ENCODE results near the gene TNS3.
"Not testable (repeated sequence)": the region's sequence is repeated elsewhere in the genome, so short reads cannot be mapped to it uniquely, and the experiment has no call there.

Gene TNS3

GRCh38 chr7:47591655-47592572 lies 10.0 kb upstream of the TNS3 start:
- no peak overlapping the region for H3K4me3 ChIP-seq (ENCODE audit: low read depth, low read length)
- peak; percentile 63 for DNase-seq (ENCODE audit: low read depth)
- no peak for TF ChIP-seq CTCF (conservative IDR thresholded peaks at IDR 0.05; ENCODE audit: low read depth, low read length)

GRCh38 chr7:47591089-47591654 lies 9.3 kb upstream of the TNS3 start:
- no peak overlapping the region for H3K4me3 ChIP-seq (ENCODE audit: low read depth, low read length)
- no peak for TF ChIP-seq CTCF (conservative IDR thresholded peaks at IDR 0.05; ENCODE audit: low read depth, low read length)
- no peak for DNase-seq (ENCODE audit: low read depth)

- not testable (repeated sequence) for H3K4me3 ChIP-seq (ENCODE audit: low read depth, low read length); DNase-seq (ENCODE audit: low read depth)
Measured at GRCh38 chr7:47590215-47590614, 8.3 kb upstream of the TNS3 start.

GRCh38 chr7:47588704-47589225 lies 6.9 kb upstream of the TNS3 start:
- no peak for TF ChIP-seq CTCF (conservative IDR thresholded peaks at IDR 0.05; ENCODE audit: low read depth, low read length)
- no peak for DNase-seq (ENCODE audit: low read depth)

GRCh38 chr7:47587976-47588375 lies 6.1 kb upstream of the TNS3 start:
- DNase-seq (ENCODE audit: low read depth), result no peak
- H3K4me3 ChIP-seq (ENCODE audit: low read depth, low read length), result no peak overlapping the region
- TF ChIP-seq CTCF (conservative IDR thresholded peaks at IDR 0.05; ENCODE audit: low read depth, low read length), result no peak

More at GRCh38 chr7:47588704-47589225, 6.9 kb upstream of the TNS3 start:
- H3K4me3 ChIP-seq (ENCODE audit: low read depth, low read length), result no peak overlapping the region

GRCh38 chr7:47587351-47587750 lies 5.4 kb upstream of the TNS3 start:
- H3K4me3 ChIP-seq (ENCODE audit: low read depth, low read length), result no peak overlapping the region
- DNase-seq (ENCODE audit: low read depth), result no peak
- TF ChIP-seq CTCF (conservative IDR thresholded peaks at IDR 0.05; ENCODE audit: low read depth, low read length), result no peak

- DNase-seq (ENCODE audit: low read depth), result no peak
- H3K4me3 ChIP-seq (ENCODE audit: low read depth, low read length), result no peak overlapping the region
- no peak for TF ChIP-seq CTCF (conservative IDR thresholded peaks at IDR 0.05; ENCODE audit: low read depth, low read length)
Measured at GRCh38 chr7:47586925-47587324, 5.0 kb upstream of the TNS3 start.

GRCh38 chr7:47586161-47586670 lies 4.3 kb upstream of the TNS3 start:
- DNase-seq (ENCODE audit: low read depth), result not testable (repeated sequence)

More at GRCh38 chr7:47586161-47586670, 4.3 kb upstream of the TNS3 start:
- not testable (repeated sequence) for H3K4me3 ChIP-seq (ENCODE audit: low read depth, low read length)

Data from choroid plexus epithelial cell (primary cell).